ENCODE data around the gene SNRNP35.

- TF ChIP-seq POLR2A (IDR thresholded peaks at IDR 0.05) (no peak), CTCF (IDR thresholded peaks at IDR 0.05) (no peak), POLR2AphosphoS5 (IDR thresholded peaks at IDR 0.05; ENCODE audit: insufficient read depth in 1 of 2, low read depth in 1 of 2) (no peak)
Observed at GRCh38 chr12:123478762-123479161, 20.8 kb downstream of the SNRNP35 start.

All from vagina (tissue), 2 donors.